ENCODE results near the gene TIMM50.

DNA sequence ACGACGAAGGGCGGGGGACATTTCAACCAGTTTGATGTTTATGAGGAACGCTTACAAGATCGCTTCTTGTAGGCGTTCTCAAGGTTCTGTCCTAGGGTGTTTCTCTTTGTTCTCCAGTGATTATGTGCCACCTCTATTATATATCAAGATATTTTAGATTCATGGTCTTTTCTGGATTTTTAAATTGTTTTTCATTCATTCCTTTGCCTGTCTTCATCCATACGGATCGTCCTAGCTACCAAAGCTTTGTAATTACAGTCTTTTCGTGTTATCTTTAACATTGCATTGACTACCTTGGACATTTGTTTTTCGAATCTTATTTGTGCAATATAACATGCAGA lies 59.7 kb downstream of the TIMM50 start:
- TF ChIP-seq, protein P1, sequence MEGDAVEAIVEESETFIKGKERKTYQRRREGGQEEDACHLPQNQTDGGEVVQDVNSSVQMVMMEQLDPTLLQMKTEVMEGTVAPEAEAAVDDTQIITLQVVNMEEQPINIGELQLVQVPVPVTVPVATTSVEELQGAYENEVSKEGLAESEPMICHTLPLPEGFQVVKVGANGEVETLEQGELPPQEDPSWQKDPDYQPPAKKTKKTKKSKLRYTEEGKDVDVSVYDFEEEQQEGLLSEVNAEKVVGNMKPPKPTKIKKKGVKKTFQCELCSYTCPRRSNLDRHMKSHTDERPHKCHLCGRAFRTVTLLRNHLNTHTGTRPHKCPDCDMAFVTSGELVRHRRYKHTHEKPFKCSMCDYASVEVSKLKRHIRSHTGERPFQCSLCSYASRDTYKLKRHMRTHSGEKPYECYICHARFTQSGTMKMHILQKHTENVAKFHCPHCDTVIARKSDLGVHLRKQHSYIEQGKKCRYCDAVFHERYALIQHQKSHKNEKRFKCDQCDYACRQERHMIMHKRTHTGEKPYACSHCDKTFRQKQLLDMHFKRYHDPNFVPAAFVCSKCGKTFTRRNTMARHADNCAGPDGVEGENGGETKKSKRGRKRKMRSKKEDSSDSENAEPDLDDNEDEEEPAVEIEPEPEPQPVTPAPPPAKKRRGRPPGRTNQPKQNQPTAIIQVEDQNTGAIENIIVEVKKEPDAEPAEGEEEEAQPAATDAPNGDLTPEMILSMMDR (IDR thresholded peaks at IDR 0.05), result no peak
- TF ChIP-seq POLR2A (IDR thresholded peaks at IDR 0.05), result no peak

All from esophagus squamous epithelium (tissue), 4 donors.